ENCODE data around the gene SMCR8.

DNA sequence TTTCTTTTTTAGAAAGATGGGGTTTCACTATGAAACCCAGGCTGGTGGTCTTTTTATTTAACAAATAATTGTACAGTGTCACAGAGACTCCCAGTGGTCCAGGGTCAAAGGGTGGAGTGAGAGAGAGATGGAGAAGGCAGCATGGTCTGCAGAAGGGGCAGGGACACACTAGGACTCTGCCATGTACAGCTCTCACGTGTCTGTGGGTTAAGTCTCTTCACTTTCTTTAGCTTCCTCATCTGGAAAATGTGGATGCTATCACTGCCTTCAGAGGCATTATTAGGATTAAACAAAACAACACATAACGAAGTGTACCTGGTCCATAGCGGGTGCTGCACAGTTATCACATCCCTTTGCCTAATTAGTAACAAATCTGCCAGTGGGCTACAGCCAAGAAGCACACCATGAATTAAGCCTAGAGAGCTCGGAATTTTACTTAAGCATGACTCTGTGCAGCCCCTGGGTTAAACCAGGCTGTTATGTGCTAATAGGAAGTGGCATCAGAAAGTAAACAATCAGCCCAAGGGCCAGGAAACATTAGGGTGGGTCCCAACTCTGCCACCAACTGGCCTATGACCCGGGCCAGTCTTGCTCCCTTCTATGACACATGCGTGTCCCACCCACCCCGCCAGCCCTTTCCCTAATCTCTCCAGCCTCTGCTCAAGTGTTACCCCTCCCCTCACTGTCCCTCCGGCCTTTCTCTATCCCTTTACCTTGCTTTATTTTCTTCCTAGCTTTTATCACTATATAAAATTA lies 14.2 kb upstream of the SMCR8 start:
- no peak for TF ChIP-seq POLR2A (IDR thresholded peaks at IDR 0.05; ENCODE audit: low read depth, low read length)
- TF ChIP-seq TAF1 (IDR thresholded peaks at IDR 0.05; ENCODE audit: borderline replicate concordance, low read depth, low read length), result no peak

All from GM12892 (cell line).